ENCODE measurements around the gene TMEM94. TPM values are rescaled to one million over a fixed set of nuclear protein-coding genes. Genes with fewer than 3 reads are reported as not detected.

TMEM94 gene
- total and polyA plus RNA-seq, 9 of the 15 experiments (the other 6 are each of a cell fraction or from before 2014, with no cell fraction given): 0.35 to 48.1 (median 14.4) TPM

GRCh38 chr17:75489511-75489955 is 33.1 kb downstream of the TMEM94 start:
- intact Hi-C loops (cut with micrococcal nuclease) (no loop called here), in situ Hi-C loops (cut with MboI) (no loop called here)
- ATAC-seq (no peak), DNase-seq (ENCODE audit: extremely low read depth in 1 of 4, low spot score in 3 of 4) (no peak), FAIRE-seq (no peak)
- Histone ChIP-seq H3K36me3 (ENCODE audit: control insufficient read depth, insufficient read depth, low read length) (peaks cover 20% of the 10 kb centered on the region; the same call in 1 of the 3 replicates), H3K9me1 (ENCODE audit: control insufficient read depth, insufficient read depth, low read length) (no peaks in the 10 kb centered on the region), H3K4me3 (no peak overlapping the region), H2AFZ (ENCODE audit: low read depth, low read length) (no peak overlapping the region), H3K9ac (ENCODE audit: insufficient read depth in 1 of 2, low read depth in 2 of 2, low read length in 2 of 2) (peak overlapping the region in 1 of 2 experiments; percentile 43; a peak in 2 of 4 replicates), H3K4me1 (replicated peaks in 1 of 2; ENCODE audit: control insufficient read depth in 2 of 2, insufficient read depth in 2 of 2, low read length in 2 of 2) (peaks cover 11 to 37% of the 10 kb centered on the region in 2 experiments; a peak in 4 of 5 replicates), H4K20me1 (replicated peaks; ENCODE audit: control insufficient read depth, insufficient read depth, low read length) (peaks cover 10% of the 10 kb centered on the region; the same call in 1 of the 2 replicates), H3K27me3 (ENCODE audit: control insufficient read depth in 2 of 2, insufficient read depth in 2 of 2, low read length in 2 of 2) (no peaks in the 10 kb centered on the region), H3K9me3 (replicated peaks; ENCODE audit: control insufficient read depth, insufficient read depth, low read depth, low read length) (no peaks in the 10 kb centered on the region), H3K27ac (ENCODE audit: extremely low read depth, low read depth, low read length) (no peak overlapping the region), H3K4me2 (ENCODE audit: insufficient read depth, low read length) (no peak overlapping the region), H3K79me2 (ENCODE audit: control insufficient read depth, insufficient read depth, low read length) (0 out of 3 replicates have a peak, but pooled peaks cover 2% of the 10 kb centered on the region)
- 68% methylated on average over 7 of the region's 14 CpGs for WGBS (ENCODE audit: insufficient coverage, low coverage, missing lambda C conversion rate)
- no TSS peak for BruUV-seq (replicated peaks)
- POLR2A ChIA-PET: interaction anchor here (0.9 to 1.0 kb wide), 2 partner anchors 9 to 10 kb away, joined by 3 to 4 read pairs; no protein-coding TSS in a partner anchor
- CTCF ChIA-PET (ENCODE audit: low intra/inter-chr PET ratio): no interaction called here
- TF ChIP-seq ZNF609 (CRISPR knock-in tag; IDR thresholded peaks at IDR 0.05; ENCODE audit: borderline replicate concordance) (no peak), ZNF75A (CRISPR knock-in tag; IDR thresholded peaks at IDR 0.05) (no peak), ZFP36 (IDR thresholded peaks at IDR 0.05; ENCODE audit: low read depth, low read length, partially characterized antibody) (no peak), PURB (CRISPR knock-in tag; IDR thresholded peaks at IDR 0.05; ENCODE audit: low read depth) (no peak), ZNF384 (IDR thresholded peaks at IDR 0.05; ENCODE audit: low read depth, low read length) (no peak), SNAPC5 (CRISPR knock-in tag; IDR thresholded peaks at IDR 0.05) (no peak), ZNF398 (CRISPR knock-in tag; IDR thresholded peaks at IDR 0.05) (no peak), YY1 (IDR thresholded peaks at IDR 0.05; ENCODE audit: borderline replicate concordance in 1 of 3, control insufficient read depth in 1 of 3, extremely low read depth in 1 of 3, insufficient read depth in 3 of 3, insufficient read length in 1 of 3, insufficient replicate concordance in 2 of 3, low read depth in 1 of 3, low read length in 2 of 3) (no peak), HMG20B (CRISPR knock-in tag; IDR thresholded peaks at IDR 0.05) (no peak), SMARCA4 (IDR thresholded peaks at IDR 0.05) (no peak), SIN3B (IDR thresholded peaks at IDR 0.05; ENCODE audit: low read depth) (no peak), ZNF121 (CRISPR knock-in tag; conservative IDR thresholded peaks at IDR 0.05) (no peak), ZFPM2 (CRISPR knock-in tag; IDR thresholded peaks at IDR 0.05) (no peak), PHTF2 (CRISPR knock-in tag; IDR thresholded peaks at IDR 0.05) (no peak), RBM14 (IDR thresholded peaks at IDR 0.05; ENCODE audit: borderline replicate concordance, insufficient read depth, low read depth, low read length) (no peak), TCF15 (CRISPR knock-in tag; IDR thresholded peaks at IDR 0.05) (no peak)
